ENCODE measurements around the gene ZNF442.
A peak's percentile ranks its signal among the peaks of the same experiment; 100 is the strongest.

DNA sequence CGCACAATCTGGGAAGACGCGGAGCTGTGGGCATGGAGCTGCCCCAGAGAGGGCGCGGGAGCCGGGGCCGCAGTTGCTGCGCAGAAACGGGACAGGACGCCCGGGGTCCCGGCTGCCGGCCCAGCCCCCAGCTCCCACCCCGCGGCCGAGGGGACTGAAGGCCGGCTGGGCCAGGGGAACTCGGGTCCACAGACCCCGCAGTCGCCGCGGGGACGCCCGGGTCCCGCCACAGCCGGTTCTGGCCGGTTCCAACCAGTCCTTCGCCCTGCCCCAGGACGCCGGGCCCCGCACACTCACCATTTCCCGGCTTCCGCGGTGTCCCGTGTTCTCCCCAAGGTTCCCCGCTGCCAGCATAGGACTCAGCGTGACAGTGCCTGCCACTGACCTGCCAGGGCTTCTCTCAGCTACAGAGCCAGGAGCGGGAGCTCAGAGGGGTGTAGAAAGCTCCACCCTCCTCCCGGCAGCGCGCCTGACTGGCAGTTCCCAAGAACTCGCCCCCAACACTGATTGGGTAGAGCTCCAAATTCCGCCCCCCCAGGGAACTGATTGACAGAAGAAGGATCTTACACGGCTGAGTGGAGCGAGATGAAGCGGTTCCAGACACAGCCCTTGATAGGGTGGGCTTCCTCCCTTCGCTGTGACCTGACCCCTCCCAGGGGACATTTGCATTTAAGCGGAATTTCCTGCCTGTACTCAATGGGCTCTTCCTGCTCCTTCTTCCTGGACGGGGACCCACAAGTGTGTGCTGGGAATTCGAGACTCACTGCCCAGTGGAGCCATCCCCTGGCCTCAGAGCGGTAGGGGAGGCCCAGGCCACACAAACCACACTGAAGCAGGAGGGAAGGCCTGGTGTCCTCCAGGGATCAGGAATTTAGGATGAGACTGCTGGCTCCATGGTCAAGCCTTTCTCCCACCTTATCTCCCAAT, at the start of gene ZNF442:
- TF ChIP-seq CTCF (conservative IDR thresholded peaks at IDR 0.05; ENCODE audit: low read length) (peak; percentile 40), EZH2phosphoT487 (IDR thresholded peaks at IDR 0.05; ENCODE audit: borderline replicate concordance) (no peak)

Measured in Loucy (cell line).